ENCODE results near the gene ZPR1.
A peak's percentile ranks its signal among the peaks of the same experiment; 100 is the strongest.
"Not testable (repeated sequence)": the region's sequence is repeated elsewhere in the genome, so short reads cannot be mapped to it uniquely, and the experiment has no call there.

Gene ZPR1

GRCh38 chr11:116775975-116776374 is 11.8 kb downstream of the ZPR1 start:
- no peak for TF ChIP-seq CTCF (IDR thresholded peaks at IDR 0.05; ENCODE audit: low read depth, low read length)
- no peak overlapping the region for H3K4me3 ChIP-seq (replicated peaks in 1 of 2; ENCODE audit: low read depth in 2 of 2, low read length in 2 of 2)
- no peak for DNase-seq (ENCODE audit: low read depth in 2 of 2)

DNA sequence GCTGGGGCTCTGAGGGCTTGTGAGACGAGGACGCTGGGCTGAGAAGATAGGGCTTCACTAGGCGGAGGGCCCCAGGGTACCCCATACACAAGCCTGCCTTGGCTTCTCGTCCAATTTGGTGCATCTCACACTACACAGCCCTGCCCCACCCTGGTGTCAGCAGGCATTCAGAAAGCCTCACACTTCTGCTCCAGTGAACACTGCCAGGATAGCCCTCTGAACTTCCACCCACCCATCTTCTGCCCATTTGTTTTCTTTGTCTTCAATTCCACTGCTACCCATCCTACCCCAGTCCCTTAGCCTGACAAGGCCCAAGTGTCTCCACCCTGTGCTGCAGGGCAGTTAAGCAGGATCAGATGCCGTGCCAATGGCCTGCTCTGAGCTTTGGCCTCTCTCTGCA is 13.2 kb downstream of the ZPR1 start:
- no peak for DNase-seq (ENCODE audit: low read depth in 2 of 2)
- TF ChIP-seq CTCF (IDR thresholded peaks at IDR 0.05; ENCODE audit: low read depth, low read length): no peak

GRCh38 chr11:116773203-116774097 is 14.4 kb downstream of the ZPR1 start:
- peak overlapping the region; percentile 80 to 92 for H3K4me3 ChIP-seq (replicated peaks in 1 of 2; ENCODE audit: low read depth in 2 of 2, low read length in 2 of 2)
- TF ChIP-seq CTCF (IDR thresholded peaks at IDR 0.05; ENCODE audit: low read depth, low read length): no peak
- DNase-seq (ENCODE audit: low read depth in 2 of 2): peak in 1 of 2 donors; percentile 25

More for the DNA sequence above, 13.2 kb downstream of the ZPR1 start:
- no peak overlapping the region for H3K4me3 ChIP-seq (replicated peaks in 1 of 2; ENCODE audit: low read depth in 2 of 2, low read length in 2 of 2)

- DNase-seq (ENCODE audit: low read depth in 2 of 2): peak; percentile 83 to 85
- TF ChIP-seq CTCF (IDR thresholded peaks at IDR 0.05; ENCODE audit: low read depth, low read length): no peak
- peak within 1 kb of the TSS; percentile 80 to 92 for H3K4me3 ChIP-seq (replicated peaks in 1 of 2; ENCODE audit: low read depth in 2 of 2, low read length in 2 of 2)
These were observed 15.2 kb downstream of the ZPR1 start, which contains the start of gene BUD13 for GRCh38 chr11:116772443-116773202. Gene BUD13, minus strand, starts transcription at chr11:116772987. Its CDS starts 23 bp downstream, at chr11:116772964.

GRCh38 chr11:116771935-116772334 is 15.9 kb downstream of the ZPR1 start:
- DNase-seq (ENCODE audit: low read depth in 2 of 2): no peak
- H3K4me3 ChIP-seq (replicated peaks in 1 of 2; ENCODE audit: low read depth in 2 of 2, low read length in 2 of 2): peak overlapping the region; percentile 80 to 92
- no peak for TF ChIP-seq CTCF (IDR thresholded peaks at IDR 0.05; ENCODE audit: low read depth, low read length)

DNA sequence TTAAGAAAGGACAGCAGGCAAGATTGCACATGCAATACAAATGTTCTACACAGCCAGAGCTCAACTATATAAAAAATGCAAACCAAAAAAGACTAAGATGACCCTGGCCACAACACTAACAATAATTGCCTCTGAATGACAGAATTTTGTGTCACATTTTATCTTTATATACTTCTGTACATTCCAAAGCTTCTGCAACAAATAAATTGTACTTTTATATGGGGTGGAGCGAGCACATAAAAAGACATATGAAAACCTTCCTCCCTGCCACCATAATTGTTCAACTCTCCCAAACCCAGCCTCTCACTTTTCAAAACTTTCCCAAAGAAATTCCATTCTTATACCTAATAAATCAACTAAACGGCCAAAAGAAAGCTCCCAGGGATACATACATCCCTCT is 25.7 kb downstream of the ZPR1 start:
- no peak for TF ChIP-seq CTCF (IDR thresholded peaks at IDR 0.05; ENCODE audit: low read depth, low read length)

DNA sequence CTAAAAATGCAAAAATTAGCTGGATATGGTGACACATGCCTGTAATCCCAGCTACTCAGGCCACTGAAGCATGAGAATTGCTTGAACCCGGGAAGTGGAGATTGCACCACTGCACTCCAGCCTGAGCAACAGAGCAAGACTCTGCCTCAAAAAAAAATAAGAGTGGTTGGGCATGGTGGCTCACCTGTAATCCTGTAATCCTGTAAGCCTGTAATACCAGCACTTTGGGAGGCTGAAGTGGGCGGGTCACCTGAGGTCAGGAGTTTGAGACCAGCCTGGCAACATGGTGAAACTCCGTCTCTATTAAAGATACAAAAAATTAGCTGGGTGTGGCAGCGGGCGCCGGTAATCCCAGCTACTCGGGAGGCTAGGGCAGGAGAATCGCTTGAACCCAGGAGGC is 31.8 kb downstream of the ZPR1 start:
- H3K4me3 ChIP-seq (replicated peaks in 1 of 2; ENCODE audit: low read depth in 2 of 2, low read length in 2 of 2); DNase-seq (ENCODE audit: low read depth in 2 of 2): not testable (repeated sequence)

More for the DNA sequence above, 25.7 kb downstream of the ZPR1 start:
- no peak overlapping the region for H3K4me3 ChIP-seq (replicated peaks in 1 of 2; ENCODE audit: low read depth in 2 of 2, low read length in 2 of 2)
- DNase-seq (ENCODE audit: low read depth in 2 of 2): no peak
